NCI-H446 (cell line): ENCODE measurements around the gene DTWD1.
"Not testable (repeated sequence)": the region's sequence is repeated elsewhere in the genome, so short reads cannot be mapped to it uniquely, and the experiment has no call there.

ENCODE experiments used
- DNase-seq, 2 experiments: peaks; one replicate each; lab custom pipeline; 2025; lab: John Stamatoyannopoulos, UW

The DTWD1 gene

DNA sequence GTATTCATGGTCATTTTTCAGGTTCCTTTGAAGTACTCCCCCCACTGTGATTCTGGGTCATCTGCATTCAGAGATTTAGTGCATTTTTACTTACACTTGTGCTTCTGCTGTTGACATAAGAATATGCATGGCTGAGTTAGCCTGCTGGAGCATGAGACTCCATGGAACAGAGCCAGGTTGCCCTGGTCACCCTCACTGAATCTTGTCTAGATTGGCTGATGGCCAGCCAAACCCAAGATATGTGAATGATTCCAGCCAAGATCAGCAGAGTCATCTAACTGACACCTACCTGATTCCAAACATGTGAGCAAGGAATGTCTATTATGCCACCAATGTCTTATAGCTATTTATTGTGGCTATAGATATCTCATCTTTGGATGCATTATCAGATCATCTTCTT, 25.1 kb downstream of the DTWD1 start:
- peak; percentile 70 to 88 for DNase-seq

DNA sequence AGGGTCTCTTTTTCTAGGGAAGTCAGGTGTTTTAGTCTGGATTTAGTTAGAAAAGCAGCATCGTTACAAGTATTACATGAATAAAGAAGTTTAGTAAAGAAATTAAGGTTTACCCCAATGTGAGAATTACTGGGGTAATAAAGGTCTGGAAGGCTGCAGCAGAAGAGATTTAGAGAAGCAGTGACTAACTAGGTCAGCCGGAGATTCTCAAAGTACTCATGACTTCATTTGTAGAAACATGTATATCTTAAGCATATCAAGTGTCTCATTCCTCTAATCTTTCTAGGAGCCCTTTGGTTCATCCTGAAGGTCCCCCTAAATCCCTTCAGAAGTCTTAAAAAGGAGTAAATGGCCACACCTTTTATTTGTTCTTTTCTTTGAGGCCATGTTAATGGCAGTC, 26.0 kb downstream of the DTWD1 start:
- DNase-seq = no peak

DNA sequence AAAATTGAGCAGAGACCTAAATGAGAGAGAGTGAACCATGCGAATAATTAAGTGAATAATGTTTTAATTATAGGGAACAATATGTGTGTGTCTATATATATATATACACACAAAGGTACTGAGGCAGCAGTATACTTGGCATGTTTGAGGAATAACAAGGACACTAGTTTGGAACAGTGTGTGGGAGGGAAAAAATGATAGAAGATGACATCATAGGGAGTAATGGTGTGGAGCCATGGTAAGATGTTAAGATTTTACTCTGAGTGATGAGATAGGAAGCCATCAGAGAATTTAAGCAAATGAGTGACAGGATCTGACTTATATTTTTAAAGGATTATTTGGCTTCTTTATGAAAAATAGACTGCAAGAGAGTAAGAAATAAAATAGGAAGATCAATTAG, 29.1 kb downstream of the DTWD1 start:
- DNase-seq = no peak

DNA sequence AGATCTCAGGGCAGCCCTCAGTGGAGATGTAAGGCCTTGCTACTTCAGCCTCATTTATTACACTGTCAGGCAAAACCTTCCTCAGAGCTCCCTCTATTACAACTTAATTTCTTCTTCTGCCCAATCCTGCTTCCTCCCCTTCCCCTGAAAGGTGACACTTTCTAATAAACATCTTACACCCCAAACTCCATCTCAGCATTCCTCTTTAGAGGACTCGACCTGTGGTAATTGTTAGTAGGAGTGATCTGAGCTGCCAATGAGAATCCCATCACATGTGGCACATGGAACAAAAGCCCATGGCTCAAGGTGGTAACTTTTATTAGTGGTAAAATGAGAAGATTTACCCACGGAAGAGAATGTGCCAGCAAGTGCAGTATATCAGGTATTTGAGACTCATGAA, 29.8 kb downstream of the DTWD1 start:
- DNase-seq = no peak

DNA sequence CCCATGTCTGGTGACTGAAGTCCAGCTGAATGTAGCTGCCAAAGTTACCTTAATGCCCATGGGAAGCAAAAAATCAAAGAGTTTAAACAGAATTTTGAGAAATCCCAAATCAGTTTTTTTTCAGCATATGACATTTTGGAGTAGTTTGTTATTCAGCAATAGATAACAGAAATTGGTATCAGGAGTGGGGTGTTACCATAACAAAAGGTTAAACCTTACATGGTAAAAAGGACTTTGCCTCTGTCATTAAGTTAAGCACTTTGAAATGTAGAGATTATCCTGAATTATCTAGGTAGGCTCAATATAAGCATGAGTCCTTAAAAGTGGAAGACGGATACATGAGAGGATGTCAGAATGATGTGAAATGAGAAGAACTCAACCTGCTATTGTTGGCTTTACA, 32.1 kb downstream of the DTWD1 start:
- DNase-seq = no peak

DNA sequence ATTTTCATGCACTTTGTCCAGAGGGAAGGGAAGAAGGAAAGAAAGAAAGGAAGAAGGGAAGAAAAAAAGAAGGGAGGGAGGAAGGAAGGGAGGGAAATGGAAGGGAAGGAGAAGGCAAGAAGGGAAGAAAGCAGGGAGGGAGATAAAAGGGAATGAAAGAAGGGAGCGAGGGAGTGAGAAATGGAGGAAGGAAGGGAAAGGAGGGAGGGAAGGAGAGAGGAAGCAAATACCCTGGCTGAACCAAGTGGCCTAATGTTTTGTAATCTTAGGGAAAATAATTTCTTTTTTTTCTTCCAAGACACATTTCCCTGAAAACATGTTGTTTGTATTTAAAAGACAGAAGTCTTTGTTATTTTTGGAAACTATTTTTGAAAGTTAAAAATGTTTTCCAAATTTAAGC, 35.9 kb downstream of the DTWD1 start:
- no peak for DNase-seq

DNA sequence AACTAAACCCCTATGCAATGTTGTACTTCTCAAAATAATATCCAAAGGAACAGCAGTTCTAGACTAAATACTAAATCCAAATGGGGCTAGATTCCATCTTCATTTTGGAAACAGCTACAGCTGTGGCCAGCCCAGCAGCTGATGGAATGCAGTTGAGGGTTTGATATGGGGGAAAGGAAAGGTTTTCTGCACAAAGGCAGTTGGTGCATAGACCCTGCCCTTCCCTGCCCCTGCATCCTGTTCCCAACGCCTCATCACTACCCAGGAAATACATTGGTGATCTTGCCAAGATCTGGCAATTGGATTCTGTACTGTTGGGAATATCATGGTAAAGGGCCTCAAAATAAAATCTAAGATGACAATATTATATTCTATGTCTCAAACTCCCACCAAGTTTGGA, 43.9 kb downstream of the DTWD1 start:
- no peak for DNase-seq

DNA sequence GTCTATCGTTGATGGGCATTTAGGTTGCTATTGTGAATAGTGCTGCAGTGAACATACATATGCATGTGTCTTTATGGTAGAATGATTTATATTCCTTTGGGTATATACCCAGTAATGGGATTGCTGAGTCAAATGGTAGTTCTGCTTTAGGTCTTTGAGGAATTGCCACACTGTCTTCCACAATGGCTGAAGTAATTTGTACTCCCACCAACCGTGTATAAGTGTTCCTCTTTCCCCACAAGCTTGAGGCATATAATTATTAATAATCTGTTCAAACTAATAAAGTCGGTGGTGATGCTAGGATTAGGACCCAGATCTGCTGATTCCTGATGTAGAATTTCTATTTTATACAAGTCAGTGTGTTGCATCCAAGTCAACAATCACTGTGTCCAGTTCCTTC, 45.6 kb downstream of the DTWD1 start:
- not testable (repeated sequence) for DNase-seq

DNA sequence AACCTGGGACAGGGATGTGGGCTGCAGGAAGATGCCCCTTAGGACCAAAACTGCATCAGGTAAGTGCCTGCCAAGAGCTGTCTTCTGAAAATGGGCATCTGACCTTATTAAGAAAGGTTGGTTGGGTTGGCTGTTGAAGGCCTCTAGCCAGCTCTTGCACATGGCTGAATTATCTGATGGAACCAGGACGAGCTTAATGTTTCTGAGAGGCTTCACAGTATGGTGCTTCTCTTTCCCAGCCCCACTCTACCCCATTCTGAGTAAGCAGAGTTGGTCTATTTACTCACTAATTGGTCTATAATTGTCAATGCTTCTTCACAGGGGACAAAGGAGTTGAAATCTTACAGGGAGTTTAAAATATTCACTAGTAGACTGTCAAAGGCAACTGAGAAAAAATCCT, 48.4 kb downstream of the DTWD1 start:
- DNase-seq = no peak

DNA sequence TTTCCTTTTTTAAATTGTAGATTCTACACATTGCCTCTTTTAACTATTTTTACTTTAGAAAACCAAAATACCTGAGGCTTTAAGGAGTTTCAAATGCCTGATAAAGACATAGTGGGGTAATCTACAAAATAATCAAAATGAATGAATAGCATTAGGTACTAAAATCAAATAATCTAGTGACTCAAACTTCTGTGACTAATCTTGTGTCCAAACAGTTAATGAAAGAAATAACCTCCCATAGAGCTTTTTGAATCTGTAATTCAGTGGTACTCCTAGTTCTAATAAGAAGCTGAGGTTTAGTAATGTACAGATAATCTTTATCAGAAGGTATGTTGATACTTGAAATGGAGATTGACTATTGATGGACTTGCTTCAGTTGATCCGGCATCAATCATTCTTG, 53.0 kb downstream of the DTWD1 start:
- no peak for DNase-seq

DNA sequence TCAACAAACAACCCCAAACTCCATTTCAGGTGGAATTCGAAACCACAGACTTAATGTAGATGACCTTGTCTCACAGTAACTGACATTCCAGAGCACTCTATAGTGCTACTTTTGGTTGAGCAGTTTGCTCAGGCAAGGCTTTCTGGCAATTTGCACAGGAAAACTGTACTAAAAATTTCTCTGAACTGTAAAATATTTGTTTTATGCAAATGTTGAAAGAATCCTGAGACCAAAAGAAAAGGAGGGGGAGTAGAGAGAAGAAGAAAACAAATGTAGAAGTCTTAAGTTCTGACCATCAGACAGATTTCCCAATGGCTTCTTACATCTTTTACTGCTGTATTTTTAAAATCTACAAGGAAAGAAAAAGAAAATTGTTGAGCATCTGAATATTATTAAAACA, 53.5 kb downstream of the DTWD1 start:
- no peak for DNase-seq

DNA sequence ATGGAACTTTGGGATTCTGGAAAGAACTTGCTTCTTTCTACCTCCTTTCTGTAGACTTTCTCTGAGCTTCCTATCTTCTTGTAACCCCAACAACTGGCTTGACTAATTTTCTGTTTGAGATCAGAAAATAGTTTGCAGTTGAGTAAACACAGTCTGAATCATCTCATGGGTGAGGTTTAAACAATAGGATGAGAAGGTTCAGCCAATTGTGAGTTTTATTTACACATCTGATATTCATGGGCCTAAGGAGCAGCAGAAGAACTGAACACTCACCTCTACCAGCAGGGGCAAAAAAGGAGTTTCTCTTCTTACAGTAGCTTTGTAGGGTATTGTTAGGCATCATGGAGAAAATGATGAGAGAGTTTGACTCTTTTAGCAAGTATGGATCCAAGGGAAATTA, 54.2 kb downstream of the DTWD1 start:
- no peak for DNase-seq

DNA sequence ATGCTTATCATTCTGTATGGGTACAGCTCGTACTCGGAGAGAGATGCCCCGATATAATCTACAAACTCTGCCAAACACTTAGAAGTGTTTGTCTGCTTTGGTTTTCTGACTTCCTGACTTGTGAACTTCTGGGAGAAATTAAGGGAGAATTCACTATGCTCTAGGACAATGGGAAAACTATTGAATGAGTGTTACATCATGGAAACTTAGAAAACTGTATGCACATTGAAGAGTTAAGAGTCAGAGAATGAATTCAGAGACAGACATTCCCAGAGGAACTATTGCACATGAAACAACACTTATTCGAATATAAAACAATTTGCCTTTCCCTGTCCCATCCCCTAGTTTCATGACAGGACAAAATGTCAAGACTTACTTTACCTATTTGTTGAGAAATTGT, 57.8 kb downstream of the DTWD1 start:
- DNase-seq = no peak

DNA sequence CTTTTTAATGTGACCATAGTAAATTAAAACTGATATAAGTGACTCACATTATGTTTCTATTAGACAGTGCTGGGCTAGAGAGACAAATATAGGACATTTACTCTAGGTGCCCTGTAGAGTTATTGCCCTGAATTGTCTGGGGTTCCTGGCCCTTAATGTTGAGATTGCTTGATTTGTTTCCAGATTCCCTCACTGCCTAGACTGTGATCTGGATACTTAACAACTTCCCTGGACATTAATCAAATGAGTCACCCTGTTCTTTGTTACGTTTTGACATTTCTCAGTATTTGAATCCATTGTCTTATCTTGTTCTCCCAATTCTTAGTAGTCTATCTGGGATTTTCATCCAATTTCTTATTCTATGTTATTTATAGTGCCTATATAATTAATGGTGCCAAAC, 65.8 kb downstream of the DTWD1 start:
- no peak for DNase-seq

DNA sequence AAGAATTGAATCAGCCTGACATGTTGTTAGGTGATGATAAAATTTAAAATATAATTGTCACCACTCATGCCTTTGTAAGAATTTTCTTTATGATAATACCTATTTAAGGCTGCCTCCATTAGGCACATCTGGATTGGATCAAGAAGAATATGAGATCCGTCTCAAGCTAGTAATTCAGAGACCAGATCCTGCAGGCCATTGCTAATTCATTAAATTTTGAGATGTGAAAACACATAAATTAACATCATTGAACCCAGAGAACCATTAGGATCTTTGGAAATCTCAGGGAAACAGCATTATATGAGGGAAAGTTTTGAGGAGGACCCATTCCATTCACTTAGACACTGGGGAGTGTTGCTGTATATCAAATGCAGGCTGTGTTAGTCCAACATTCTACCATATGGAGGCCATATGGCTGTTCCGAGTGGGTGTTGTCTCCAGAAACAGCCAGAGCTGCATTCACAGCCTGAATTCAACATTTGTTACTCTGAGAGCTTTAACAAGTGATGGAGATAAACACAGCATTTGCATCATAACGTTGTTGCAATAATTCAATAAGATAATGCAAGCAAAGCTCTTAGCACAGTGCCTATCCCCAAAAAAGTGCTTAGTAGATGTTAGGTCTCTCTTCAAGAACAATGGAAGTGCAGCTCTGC, 67.4 kb downstream of the DTWD1 start:
- no peak for DNase-seq

DNA sequence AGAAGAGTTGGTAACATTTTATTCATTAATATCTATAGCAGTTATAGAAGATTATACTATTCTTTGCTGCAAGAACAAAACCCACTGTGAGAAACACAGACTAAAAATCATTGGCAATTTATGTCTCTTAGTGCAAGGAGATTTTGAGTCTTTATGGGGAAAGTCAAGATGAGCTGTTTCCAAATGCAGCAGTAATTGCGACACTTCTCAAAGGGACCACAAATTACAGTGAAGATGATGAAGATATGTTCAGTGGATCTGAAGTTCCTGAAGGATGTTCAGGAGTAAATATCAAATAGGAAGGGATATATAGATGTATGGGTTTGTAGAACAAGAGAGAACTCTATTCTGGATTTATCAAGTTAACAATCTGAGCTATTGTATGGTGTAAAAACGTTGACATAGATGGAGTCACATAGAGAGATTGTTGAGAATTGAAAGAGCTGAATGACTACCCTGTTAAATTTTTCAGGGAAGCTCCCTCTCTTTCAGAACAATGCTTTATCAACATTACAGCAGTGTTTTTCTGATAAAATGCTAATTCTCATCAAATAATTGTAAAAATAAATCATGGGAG, 71.8 kb downstream of the DTWD1 start:
- DNase-seq = no peak

DNA sequence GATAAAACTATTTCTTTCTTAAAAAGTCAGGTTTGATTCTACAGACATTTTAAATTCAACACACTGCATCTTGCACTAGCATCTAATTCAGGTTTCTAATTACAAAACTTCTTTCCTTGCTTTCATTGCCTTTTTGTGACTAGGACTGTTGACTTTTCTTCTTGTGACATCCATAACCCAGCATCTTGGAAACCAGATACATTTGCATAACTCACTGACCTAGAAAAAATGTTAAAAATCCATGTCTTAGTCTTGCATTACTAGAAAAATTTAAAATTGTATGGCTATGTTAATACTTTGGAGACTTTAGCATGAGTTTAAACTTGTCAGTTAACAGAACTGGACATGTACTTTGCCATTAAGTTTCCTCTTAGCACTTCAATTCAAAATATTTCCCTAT, 72.7 kb downstream of the DTWD1 start:
- DNase-seq = no peak

DNA sequence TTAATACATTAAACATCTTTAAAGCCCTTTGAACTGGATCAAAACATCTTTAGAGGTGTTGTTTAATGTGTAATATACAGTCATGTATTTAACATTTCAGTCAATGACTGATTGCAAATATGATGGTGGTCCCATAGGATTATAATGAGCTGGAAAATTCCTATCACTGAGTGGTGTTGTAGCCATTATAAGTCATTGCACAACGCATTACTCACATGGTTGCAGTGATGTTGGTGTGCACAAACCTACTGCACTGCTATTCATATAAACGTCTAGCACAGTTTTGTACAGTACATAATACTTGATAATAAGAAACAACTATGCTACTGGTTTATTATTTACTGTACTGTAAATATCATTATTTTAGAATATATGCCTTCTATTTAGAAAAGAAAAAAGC, 75.6 kb downstream of the DTWD1 start:
- DNase-seq = no peak

DNA sequence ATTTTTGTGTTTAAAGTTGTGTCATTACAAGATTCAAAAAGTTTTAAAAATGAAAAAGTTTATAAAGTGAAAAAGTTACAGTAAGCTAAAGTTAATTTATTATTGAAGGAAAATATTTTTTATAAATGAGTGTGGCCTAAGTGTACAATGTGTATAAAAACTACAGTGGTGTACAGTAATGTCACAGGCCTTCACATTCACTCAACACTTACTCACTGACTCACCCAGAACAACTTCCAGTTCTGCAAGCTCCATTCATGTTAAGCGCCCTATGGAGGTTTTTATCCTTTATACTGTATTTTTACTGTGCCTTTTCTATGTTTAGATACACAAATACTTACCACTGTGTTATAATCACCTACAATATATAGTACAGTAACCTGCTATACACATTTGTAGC, 76.3 kb downstream of the DTWD1 start:
- DNase-seq = no peak

DNA sequence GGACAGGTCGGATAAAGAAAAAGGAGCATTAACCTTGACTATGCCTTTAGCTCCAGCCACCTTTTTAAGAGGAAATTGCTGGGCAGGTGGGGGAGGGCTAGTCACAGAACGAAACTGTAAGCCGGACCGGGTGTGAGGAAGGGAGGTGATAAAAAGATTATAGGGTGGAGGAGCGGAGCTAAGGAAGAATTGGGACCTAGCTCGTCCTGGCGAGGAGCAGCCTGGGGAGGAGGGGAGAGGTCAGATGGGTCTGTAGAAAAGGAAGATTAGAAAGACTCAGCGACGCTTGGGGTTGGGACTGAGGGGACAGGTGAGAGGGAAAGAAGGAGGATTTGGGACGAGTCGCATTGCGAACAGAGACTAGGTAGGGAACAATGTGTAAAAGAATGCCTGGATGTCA, 82.1 kb downstream of the DTWD1 start:
- not testable (repeated sequence) for DNase-seq
